ENCODE results near the gene SHD. TPM values are rescaled to one million over a fixed set of nuclear protein-coding genes. Genes with fewer than 3 reads are reported as not detected.
A peak's percentile ranks its signal among the peaks of the same experiment; 100 is the strongest.

Gene SHD
- total RNA-seq, 1 donor, result not detected

- H3K4me3 ChIP-seq (ENCODE audit: low read depth, low read length), result no peak overlapping the region
- DNase-seq (ENCODE audit: low read depth), result no peak
- no peak for TF ChIP-seq CTCF (IDR thresholded peaks at IDR 0.05; ENCODE audit: insufficient read depth, low read depth, low read length)
These were observed 44.6 kb downstream of the SHD start for GRCh38 chr19:4323692-4324091.

GRCh38 chr19:4324228-4324627 lies 45.2 kb downstream of the SHD start:
- H3K4me3 ChIP-seq (ENCODE audit: low read depth, low read length), result no peak overlapping the region
- no peak for DNase-seq (ENCODE audit: low read depth)
- no peak for TF ChIP-seq CTCF (IDR thresholded peaks at IDR 0.05; ENCODE audit: insufficient read depth, low read depth, low read length)

- no peak for DNase-seq (ENCODE audit: low read depth)
- H3K4me3 ChIP-seq (ENCODE audit: low read depth, low read length), result no peak overlapping the region
- no peak for TF ChIP-seq CTCF (IDR thresholded peaks at IDR 0.05; ENCODE audit: insufficient read depth, low read depth, low read length)
These were observed 47.3 kb downstream of the SHD start for GRCh38 chr19:4326215-4326836.

GRCh38 chr19:4326837-4327251 lies 47.8 kb downstream of the SHD start:
- no peak for DNase-seq (ENCODE audit: low read depth)
- H3K4me3 ChIP-seq (ENCODE audit: low read depth, low read length), result peak overlapping the region; percentile 32
- no peak for TF ChIP-seq CTCF (IDR thresholded peaks at IDR 0.05; ENCODE audit: insufficient read depth, low read depth, low read length)

- TF ChIP-seq CTCF (IDR thresholded peaks at IDR 0.05; ENCODE audit: insufficient read depth, low read depth, low read length), result no peak
- DNase-seq (ENCODE audit: low read depth), result peak; percentile 54
- H3K4me3 ChIP-seq (ENCODE audit: low read depth, low read length), result peak overlapping the region; percentile 58
These were observed 48.3 kb downstream of the SHD start for GRCh38 chr19:4327252-4327876.

GRCh38 chr19:4327877-4328242 lies 48.8 kb downstream of the SHD start:
- peak overlapping the region; percentile 58 for H3K4me3 ChIP-seq (ENCODE audit: low read depth, low read length)
- no peak for DNase-seq (ENCODE audit: low read depth)
- TF ChIP-seq CTCF (IDR thresholded peaks at IDR 0.05; ENCODE audit: insufficient read depth, low read depth, low read length), result no peak

Measured in fibroblast of villous mesenchyme (primary cell).